Lower leg skin (tissue), 3 donors: ENCODE results near the gene CCDC158.

ENCODE experiments used
- CTCF ChIP-seq, 3 donors: fragments of 450-650 bp; IDR thresholded peaks; one replicate each; pipeline ENCODE4 v1.5.1; 2016; ENCODE audit warnings: antibody characterized with exemption in 3 of 3, mild to moderate bottlenecking in 3 of 3, moderate library complexity in 2 of 3
- POLR2A ChIP-seq, 2 donors: fragments of 450-650 bp; IDR thresholded peaks; one replicate each; pipeline ENCODE4 v1.6.1; 2016 to 2017; ENCODE audit warnings: antibody characterized with exemption in 2 of 2, mild to moderate bottlenecking in 1 of 2, moderate library complexity in 1 of 2

- TF ChIP-seq CTCF (IDR thresholded peaks at IDR 0.05), result no peak
- TF ChIP-seq POLR2A (IDR thresholded peaks at IDR 0.05), result no peak
These were observed 98.7 kb downstream of the CCDC158 start for GRCh38 chr4:76322236-76322635.
